Keratinocyte (primary cell): ENCODE data around the gene TMEM163. TPM values are rescaled to one million over a fixed set of nuclear protein-coding genes. Genes with fewer than 3 reads are reported as not detected.

Experiments used
- DNase-seq: peaks from one replicate; pipeline ENCODE4 v3.0.0-alpha.2; 2011; ENCODE audit warnings: low read depth, missing footprints, low spot score
- FAIRE-seq: peaks from 2 replicates; lab custom pipeline; 2011; peaks lifted over from hg19 to GRCh38; lab: Jason Lieb, UNC
- H2AFZ ChIP-seq: 2 replicates; pipeline ENCODE4 v1.6.0; 2012; ENCODE audit warnings: low read length, control low read depth, inconsistent platforms; ENCODE audit not compliant: control insufficient read depth
- H3K27ac ChIP-seq: 2 replicates; pipeline ENCODE4 v1.5.1; 2011; ENCODE audit warnings: low read length; ENCODE audit not compliant: control insufficient read depth, insufficient read depth
- H3K27me3 ChIP-seq: 3 replicates; pipeline ENCODE4 v1.6.0; 2011; ENCODE audit warnings: low read length; ENCODE audit not compliant: control insufficient read depth, insufficient read depth; ENCODE audit errors: extremely low read depth
- H3K36me3 ChIP-seq, 2 experiments: 2 replicates in 1 of 2; 3 replicates in 1 of 2; pipeline ENCODE4 v1.5.1; 2011; ENCODE audit warnings: low read length in 2 of 2, mild to moderate bottlenecking in 1 of 2; ENCODE audit not compliant: control insufficient read depth in 2 of 2, insufficient read depth in 2 of 2; ENCODE audit errors: extremely low read depth in 1 of 2
- H3K4me1 ChIP-seq: 3 replicates; pipeline ENCODE4 v1.5.1; 2011; ENCODE audit warnings: low read length; ENCODE audit not compliant: control insufficient read depth, insufficient read depth; ENCODE audit errors: extremely low read depth
- H3K4me2 ChIP-seq: 3 replicates; pipeline ENCODE4 v1.6.0; 2011; ENCODE audit warnings: low read depth, low read length; ENCODE audit not compliant: control insufficient read depth, insufficient read depth; ENCODE audit errors: extremely low read depth
- H3K4me3 ChIP-seq, 3 experiments: fragments of 200-600 bp in 1 of 3; sonication (generic) in 1 of 3; 2 replicates in 2 of 3; 3 replicates in 1 of 3; pipeline ENCODE4 v1.5.1; 2011 to 2016; ENCODE audit warnings: low read length in 3 of 3, mild to moderate bottlenecking in 3 of 3, control low read depth in 2 of 3, inconsistent platforms in 1 of 3, low read depth in 1 of 3, mixed read lengths in 1 of 3, mixed run types in 1 of 3, moderate library complexity in 1 of 3; ENCODE audit not compliant: control insufficient read depth in 2 of 3, insufficient read depth in 2 of 3; ENCODE audit errors: extremely low read depth in 1 of 3
- H3K79me2 ChIP-seq: 2 replicates; pipeline ENCODE4 v1.6.0; 2012; ENCODE audit warnings: low read length; ENCODE audit not compliant: control insufficient read depth, insufficient read depth
- H3K9ac ChIP-seq: 3 replicates; pipeline ENCODE4 v1.6.0; 2011; ENCODE audit warnings: low read length; ENCODE audit not compliant: control insufficient read depth, insufficient read depth; ENCODE audit errors: extremely low read depth
- H3K9me1 ChIP-seq: 3 replicates; pipeline ENCODE4 v1.6.0; 2011; ENCODE audit warnings: low read length; ENCODE audit not compliant: control insufficient read depth, insufficient read depth; ENCODE audit errors: extremely low read depth
- H3K9me3 ChIP-seq: 2 replicates; pipeline ENCODE4 v1.5.1; 2012; ENCODE audit warnings: low read depth, low read length; ENCODE audit not compliant: control insufficient read depth
- H4K20me1 ChIP-seq: 3 replicates; pipeline ENCODE4 v1.6.0; 2011; ENCODE audit warnings: low read length; ENCODE audit not compliant: control insufficient read depth, insufficient read depth; ENCODE audit errors: extremely low read depth
- EZH2 ChIP-seq: IDR thresholded peaks from one replicate; pipeline ENCODE4 v1.6.1; 2012; ENCODE audit warnings: inconsistent platforms, mild to moderate bottlenecking, low read length, moderate library complexity
- dilution Hi-C: fragments of 300-500 bp; cut with MboI; formaldehyde crosslinking; loops from one replicate; pipeline ENCODE4 v1.7.0; 2020; ENCODE audit warnings: low sequenced_read_pairs; ENCODE audit not compliant: extremely low pct_ligation_motif_present
- polyA plus RNA-seq, 5 experiments: library from polyadenylated mRNA; depleted of rRNA in 3 of 5; stranded (reverse) in 3 of 5; stranded (forward) in 1 of 5; unstranded in 1 of 5; fragments of >200 nt; gene quantifications; 1 replicate in 1 of 5; 2 replicates in 3 of 5; 3 replicates in 1 of 5; pipeline versions ENCODE4 v1.2.1 to v1.2.3, GENCODE V29; 2011 to 2012; ENCODE audit warnings: missing spikeins in 2 of 5, low read depth in 1 of 5, low replicate concordance in 1 of 5
- TF ChIP-seq, protein P1 (sequence below), 3 experiments: IDR thresholded peaks in 1 of 3; conservative IDR thresholded peaks in 1 of 3; optimal IDR thresholded peaks in 1 of 3; 2 replicates in 2 of 3; 3 replicates in 1 of 3; pipeline versions ENCODE3 to v1.5.1; 2011; ENCODE audit warnings: low read length in 3 of 3, mild to moderate bottlenecking in 3 of 3, moderate library complexity in 2 of 3, control low read depth in 1 of 3, inconsistent platforms in 1 of 3; ENCODE audit not compliant: insufficient read depth in 2 of 3; ENCODE audit errors: extremely low read depth in 1 of 3

The TMEM163 gene
- polyA plus RNA-seq, 1 donor (not counting 4 experiments of a cell fraction or from before 2014, with no cell fraction given): not detected

DNA sequence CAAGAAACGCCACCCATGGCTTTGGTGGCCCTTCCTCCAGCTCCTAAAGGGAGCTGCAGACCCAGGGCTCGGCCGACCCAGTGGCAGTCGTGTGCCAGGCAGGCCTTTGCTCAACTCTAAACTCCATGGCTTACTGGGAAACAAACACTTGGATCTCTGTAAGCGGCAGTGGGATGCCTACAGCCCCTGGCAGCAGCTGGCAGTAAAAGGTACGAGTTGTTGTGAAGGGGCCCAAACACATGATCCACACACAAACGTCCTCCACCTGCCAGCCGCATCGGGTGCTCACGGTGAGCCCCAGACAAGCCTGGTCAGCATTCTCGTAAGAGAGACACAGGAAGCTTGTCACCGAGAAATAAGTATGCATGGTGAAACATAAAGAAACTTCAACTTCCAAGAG, 250.0 kb downstream of the TMEM163 start:
- Histone ChIP-seq H3K27me3 (peaks cover 2% of the 10 kb centered on the region), H3K4me2 (no peak overlapping the region), H3K9me3 (no peaks in the 10 kb centered on the region), H3K27ac (no peak overlapping the region), H3K36me3 (no peaks in the 10 kb centered on the region), H2AFZ (no peak overlapping the region), H4K20me1 (no peaks in the 10 kb centered on the region), H3K4me3 (no peak overlapping the region), H3K4me1 (no peaks in the 10 kb centered on the region), H3K9ac (no peak overlapping the region), H3K79me2 (no peaks in the 10 kb centered on the region), H3K9me1 (no peaks in the 10 kb centered on the region)
- DNase-seq (no peak), FAIRE-seq (no peak)
- no peak for TF ChIP-seq EZH2
- TF ChIP-seq, protein P1, sequence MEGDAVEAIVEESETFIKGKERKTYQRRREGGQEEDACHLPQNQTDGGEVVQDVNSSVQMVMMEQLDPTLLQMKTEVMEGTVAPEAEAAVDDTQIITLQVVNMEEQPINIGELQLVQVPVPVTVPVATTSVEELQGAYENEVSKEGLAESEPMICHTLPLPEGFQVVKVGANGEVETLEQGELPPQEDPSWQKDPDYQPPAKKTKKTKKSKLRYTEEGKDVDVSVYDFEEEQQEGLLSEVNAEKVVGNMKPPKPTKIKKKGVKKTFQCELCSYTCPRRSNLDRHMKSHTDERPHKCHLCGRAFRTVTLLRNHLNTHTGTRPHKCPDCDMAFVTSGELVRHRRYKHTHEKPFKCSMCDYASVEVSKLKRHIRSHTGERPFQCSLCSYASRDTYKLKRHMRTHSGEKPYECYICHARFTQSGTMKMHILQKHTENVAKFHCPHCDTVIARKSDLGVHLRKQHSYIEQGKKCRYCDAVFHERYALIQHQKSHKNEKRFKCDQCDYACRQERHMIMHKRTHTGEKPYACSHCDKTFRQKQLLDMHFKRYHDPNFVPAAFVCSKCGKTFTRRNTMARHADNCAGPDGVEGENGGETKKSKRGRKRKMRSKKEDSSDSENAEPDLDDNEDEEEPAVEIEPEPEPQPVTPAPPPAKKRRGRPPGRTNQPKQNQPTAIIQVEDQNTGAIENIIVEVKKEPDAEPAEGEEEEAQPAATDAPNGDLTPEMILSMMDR (optimal IDR thresholded peaks at IDR 0.05 in 1 of 3, IDR thresholded peaks at IDR 0.05 in 1 of 3, conservative IDR thresholded peaks at IDR 0.05 in 1 of 3; ENCODE audit: extremely low read depth in 1 of 3, insufficient read depth in 2 of 3, low read length in 3 of 3): no peak
- dilution Hi-C loops: no loop called here

DNA sequence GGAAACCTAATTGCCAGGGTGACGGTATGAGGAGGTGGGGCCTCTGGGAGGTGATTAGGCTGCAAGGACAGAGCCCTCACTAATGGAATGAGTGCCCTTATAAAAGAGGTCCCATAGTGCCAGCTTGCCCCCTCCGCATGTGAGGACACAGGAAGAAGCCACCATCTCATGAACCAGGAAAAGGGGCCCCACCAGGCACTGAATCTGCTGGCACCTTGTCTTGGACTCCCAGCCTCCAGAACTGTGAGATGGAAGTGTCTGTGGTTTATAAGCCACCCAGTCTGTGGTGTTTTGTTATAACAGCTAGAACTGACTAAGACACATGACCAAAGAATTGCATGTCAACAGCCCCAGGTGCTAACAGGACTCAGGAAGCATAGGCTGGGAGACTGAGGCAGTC, 250.6 kb downstream of the TMEM163 start:
- dilution Hi-C loops: no loop called here
- H3K79me2 ChIP-seq: no peaks in the 10 kb centered on the region
- H3K4me2 ChIP-seq: no peak overlapping the region
- no peaks in the 10 kb centered on the region for H3K9me1 ChIP-seq
- FAIRE-seq: no peak
- no peaks in the 10 kb centered on the region for H4K20me1 ChIP-seq
- no peak for DNase-seq
- H3K4me3 ChIP-seq: no peak overlapping the region
- H3K36me3 ChIP-seq: no peaks in the 10 kb centered on the region
- H3K4me1 ChIP-seq: no peaks in the 10 kb centered on the region
- no peak overlapping the region for H2AFZ ChIP-seq
- no peaks in the 10 kb centered on the region for H3K9me3 ChIP-seq
- peaks cover 4% of the 10 kb centered on the region for H3K27me3 ChIP-seq
- no peak overlapping the region for H3K27ac ChIP-seq
- no peak for TF ChIP-seq EZH2
- TF ChIP-seq, protein P1 (optimal IDR thresholded peaks at IDR 0.05 in 1 of 3, IDR thresholded peaks at IDR 0.05 in 1 of 3, conservative IDR thresholded peaks at IDR 0.05 in 1 of 3; ENCODE audit: extremely low read depth in 1 of 3, insufficient read depth in 2 of 3, low read length in 3 of 3): no peak
- H3K9ac ChIP-seq: no peak overlapping the region
